Ovary (tissue), 3 donors: ENCODE measurements around the gene ATG14.

ENCODE experiments used
- CTCF ChIP-seq, 3 donors: fragments of 450-650 bp in 2 of 3; fragments of 200-600 bp in 1 of 3; IDR thresholded peaks; one replicate each; pipeline versions ENCODE4 v1.5.1 to v1.8.0; 2016 to 2022; ENCODE audit warnings: antibody characterized with exemption in 3 of 3, mild to moderate bottlenecking in 1 of 3
- EP300 ChIP-seq: sonication (generic); formaldehyde crosslinking; IDR thresholded peaks from one replicate; pipeline ENCODE4 v1.6.1; 2017; ENCODE audit warnings: antibody characterized with exemption
- POLR2A ChIP-seq: fragments of 450-650 bp; IDR thresholded peaks from one replicate; pipeline ENCODE4 v1.6.1; 2017; ENCODE audit warnings: antibody characterized with exemption, mild to moderate bottlenecking, moderate library complexity
- donor health status: DM: no; HTN: no; CAD: no.

DNA sequence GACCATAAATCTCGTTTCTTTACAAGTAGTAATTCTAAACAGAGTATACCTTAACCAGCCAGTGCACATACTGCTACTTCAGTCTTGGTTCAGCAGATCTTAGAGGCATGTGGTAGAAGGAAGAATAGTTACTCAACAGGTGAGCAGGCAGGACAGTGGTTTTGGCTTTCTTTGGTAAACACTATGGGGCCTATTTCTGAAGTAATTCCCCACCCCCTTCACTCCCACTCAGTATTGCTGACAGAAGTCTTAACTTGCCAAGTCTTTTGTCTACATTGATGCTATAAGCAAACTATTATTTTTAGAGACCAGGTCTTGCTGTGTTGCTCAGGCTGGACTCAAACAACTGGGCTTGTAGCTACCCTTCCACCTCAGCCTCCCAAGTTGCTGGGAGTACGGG, 71.9 kb downstream of the ATG14 start:
- TF ChIP-seq CTCF (IDR thresholded peaks at IDR 0.05) (no peak), EP300 (no peak), POLR2A (no peak)
